GM21528 (cell line): ENCODE measurements around the gene SORCS3.
A peak's percentile ranks its signal among the peaks of the same experiment; 100 is the strongest.

Experiments
- ATAC-seq: cut with Tn5 transposase; IDR thresholded peaks from one replicate; pipeline ENCODE4 v1.9.1; 2021; ENCODE audit warnings: mild to moderate bottlenecking, moderate library complexity; ENCODE audit not compliant: unreplicated experiment, low FRiP score

SORCS3 gene

DNA sequence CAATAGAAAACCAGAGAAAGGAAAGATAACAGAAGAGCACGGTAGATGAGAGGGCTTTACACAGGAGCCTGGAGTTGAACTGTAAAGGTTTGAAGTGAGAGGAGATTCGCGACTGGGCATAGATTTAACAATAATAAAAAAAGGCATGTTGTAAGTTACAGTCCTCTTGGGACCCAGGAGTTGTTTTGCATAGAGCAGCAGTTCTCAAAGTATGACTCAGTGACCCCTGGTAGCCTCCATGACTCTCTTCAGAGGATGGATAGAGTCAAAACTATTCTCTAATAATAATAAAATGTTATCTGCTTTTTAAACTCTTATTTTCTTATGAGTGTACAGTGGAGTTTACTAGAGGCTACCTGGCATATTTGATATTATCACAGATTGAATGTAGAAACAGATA is 262.3 kb downstream of the SORCS3 start:
- no peak for ATAC-seq

GRCh38 chr10:104904753-104905323 is 263.7 kb downstream of the SORCS3 start:
- no peak for ATAC-seq

DNA sequence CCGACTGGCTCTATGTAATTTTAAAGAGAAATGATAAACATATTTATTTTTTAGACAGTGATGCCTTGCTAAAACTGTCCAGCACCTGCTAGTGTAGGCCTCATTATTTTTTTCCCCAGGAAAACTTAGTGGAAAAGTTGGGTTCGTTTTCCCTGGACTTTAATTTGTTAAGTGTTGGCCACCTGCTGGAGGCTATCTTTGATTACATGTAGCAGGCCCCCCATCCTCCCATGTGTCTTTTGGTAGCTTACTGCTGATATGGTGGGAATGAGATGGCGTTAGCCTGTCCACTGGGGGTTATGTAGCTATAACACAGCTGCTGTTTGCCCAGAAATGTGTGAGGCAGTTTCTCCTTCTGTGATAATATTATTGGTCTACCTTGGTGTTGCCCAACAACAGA is 265.0 kb downstream of the SORCS3 start:
- ATAC-seq, result no peak

DNA sequence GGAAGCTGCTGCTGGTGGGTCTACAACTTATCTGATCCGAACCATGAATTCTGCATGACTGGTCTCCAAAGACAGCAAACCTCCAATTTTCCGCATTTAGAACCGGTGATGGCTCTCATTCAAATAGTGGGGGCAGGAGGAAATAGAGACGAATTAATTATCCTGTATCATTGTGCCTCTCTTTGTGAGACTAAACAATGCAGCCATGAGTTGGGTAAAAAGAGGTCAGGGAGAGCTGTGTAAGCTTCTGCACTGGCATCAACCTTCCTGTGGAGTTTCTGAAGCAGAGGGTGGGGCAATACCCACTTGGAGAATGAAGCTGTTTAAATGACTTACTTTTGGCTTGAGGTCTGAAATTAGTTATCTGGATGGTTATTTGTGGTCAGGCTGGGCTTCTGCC is 266.4 kb downstream of the SORCS3 start:
- no peak for ATAC-seq

DNA sequence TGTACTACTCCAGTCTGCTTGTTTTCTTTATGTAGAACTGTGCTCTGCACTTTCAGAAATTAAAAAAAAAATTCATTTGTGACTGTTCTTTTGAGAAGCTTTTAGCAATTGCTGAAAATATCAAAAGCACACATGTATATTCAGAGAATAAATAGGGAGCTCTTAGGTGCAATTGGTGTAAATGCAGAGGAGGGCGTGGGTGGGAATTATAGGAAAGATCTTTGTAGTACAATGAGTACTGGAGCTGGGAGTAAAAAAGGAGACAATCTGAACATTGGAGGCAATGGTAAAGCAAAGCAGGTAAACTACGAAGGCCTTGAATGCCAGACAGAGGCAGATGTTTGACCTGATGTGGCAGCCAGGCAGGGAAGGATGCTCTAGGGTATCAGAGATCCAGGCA is 267.5 kb downstream of the SORCS3 start:
- ATAC-seq, result no peak

- no peak for ATAC-seq
Observed at GRCh38 chr10:104910712-104911111, 269.6 kb downstream of the SORCS3 start.

DNA sequence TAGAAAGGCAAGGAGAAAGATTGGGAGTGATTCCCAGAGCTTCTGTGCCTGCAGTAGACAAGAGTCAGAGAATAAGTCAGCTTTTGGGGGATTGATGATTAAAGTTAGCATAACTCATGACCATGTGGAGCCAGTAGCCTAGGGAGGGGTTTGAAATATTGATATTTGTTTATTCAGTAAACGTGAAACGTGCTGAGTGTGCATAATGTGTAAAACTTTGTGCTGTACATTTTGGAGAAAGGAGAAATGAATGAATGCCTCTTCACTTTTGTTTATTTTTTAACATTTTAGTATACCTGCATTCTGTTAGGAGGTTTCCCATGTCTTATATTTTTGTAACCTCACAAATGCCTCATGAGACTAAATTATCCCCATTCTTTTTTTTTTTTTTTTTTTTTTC is 272.3 kb downstream of the SORCS3 start:
- ATAC-seq, result no peak

DNA sequence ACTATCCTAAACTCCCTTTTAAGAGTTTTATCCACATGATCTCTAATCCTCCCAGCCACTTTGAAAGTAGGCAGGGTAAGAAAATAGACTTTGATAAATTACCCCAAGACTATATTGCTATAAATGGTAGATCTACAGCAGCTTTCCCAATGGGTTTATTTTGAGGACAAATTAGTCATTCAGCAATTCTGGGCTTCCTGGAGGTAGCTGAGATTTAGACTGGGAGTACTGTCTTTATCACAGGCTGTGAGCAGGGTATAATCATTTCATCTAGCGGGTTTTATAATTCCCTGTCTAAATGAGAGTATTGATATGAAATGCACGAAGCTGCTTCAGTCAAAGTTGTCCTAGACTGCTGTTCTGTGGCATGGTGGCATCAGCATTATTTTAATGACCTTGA is 279.4 kb downstream of the SORCS3 start:
- no peak for ATAC-seq

DNA sequence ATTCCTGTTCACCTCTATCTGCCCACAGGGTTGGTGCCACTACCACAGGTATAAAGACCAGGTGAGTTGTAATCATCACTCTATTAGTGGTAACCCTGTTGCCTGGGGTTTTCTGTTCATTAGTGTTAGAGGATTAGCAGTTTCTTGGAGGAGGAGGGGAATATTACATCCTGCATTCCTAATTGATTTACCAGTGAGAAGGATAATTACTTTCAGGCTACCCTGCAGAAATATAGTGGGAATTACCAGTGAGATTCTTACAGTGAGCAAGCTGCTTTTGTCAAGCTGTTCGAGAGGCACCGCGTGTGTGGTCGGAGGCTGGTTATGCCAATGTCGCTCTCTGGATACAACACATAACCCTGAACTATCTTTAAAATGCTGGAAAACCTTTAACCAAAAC is 280.7 kb downstream of the SORCS3 start:
- ATAC-seq, result no peak

DNA sequence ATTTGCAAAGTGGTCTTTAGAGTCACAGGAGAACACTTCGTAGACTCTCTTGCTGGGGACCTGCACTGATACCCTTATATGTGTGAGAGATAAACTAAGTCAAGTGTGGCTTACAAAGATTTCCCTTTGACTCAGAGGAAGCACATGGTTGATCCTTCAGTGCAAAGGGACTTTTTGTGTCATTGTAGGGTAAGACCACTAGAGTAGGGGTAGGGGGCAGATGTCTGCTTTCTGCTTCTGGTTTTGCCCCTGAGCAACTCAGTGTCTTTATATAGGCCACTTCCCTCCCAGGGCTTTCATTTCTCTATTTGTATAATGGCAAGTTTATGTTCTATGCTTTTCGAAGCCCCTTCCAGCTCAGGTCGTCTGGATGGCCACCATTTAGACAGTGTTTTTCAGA is 281.7 kb downstream of the SORCS3 start:
- ATAC-seq, result peak; percentile 77

DNA sequence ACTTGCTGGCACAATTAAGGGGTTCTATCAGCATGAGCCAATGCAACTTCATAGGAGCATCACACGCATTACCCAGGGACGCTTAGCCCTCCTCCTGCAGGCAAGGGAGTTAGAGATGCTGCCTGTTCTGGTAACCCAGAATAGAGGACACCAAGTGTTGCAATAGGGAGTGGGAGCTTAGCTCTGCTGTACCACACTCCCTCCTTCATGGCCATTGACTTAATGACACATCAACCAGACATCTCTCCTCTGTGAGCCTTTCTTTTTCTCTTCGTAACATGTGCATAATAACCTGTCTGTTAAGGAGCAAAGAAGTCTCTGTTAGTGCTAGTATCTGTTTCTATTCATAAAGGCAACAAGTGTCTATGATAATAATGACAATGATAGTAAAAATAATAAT is 282.4 kb downstream of the SORCS3 start:
- ATAC-seq, result no peak

GRCh38 chr10:104924101-104924795 is 283.2 kb downstream of the SORCS3 start:
- no peak for ATAC-seq

DNA sequence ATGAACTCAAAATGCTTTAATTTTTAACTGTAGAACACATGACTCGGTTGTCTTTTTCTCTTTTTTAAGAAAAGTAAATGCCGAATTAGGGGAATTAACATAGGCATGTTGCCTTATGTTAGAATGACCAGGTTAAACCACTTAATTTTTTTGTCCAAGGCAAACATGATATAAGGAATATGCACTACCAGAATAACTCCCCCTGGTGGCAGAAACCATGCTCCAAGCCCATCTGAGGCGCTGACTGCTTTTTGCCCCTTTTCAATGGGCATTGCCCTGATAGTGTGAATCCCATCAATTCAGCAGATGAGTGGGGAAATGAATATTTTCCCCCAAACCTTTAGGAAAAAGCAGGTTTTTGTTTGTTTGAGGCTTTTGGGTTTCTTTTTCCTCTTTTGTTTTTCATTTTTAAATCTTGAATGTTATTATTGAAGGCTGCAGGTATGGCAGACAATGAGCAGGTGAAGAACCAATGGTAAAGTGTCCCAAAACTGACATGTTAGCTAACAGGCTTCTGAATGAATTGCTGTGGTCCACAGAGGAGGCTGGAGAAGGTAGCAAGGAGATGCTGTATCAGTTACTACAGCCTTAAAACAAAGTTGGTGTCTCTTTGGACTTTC is 284.3 kb downstream of the SORCS3 start:
- ATAC-seq, result no peak

DNA sequence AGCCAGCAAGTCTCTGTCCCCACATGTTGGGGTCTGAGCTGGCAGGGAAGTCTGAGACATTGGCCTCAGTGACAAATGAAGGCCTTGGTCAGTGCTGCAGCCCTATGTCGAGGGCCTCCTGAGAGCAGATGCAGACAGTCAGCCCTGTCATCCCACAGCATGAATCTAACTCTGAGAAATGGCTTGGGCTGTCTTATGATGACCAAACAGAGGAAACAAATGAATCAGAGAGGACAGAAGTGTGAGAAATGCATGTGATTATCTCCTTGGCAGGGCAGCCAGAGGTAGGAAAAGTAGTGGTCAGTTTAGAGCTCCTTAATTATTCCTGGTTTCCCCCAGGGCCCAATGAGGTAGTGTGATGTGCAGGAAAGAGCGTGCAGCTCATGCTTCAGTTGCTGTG is 287.6 kb downstream of the SORCS3 start:
- no peak for ATAC-seq

DNA sequence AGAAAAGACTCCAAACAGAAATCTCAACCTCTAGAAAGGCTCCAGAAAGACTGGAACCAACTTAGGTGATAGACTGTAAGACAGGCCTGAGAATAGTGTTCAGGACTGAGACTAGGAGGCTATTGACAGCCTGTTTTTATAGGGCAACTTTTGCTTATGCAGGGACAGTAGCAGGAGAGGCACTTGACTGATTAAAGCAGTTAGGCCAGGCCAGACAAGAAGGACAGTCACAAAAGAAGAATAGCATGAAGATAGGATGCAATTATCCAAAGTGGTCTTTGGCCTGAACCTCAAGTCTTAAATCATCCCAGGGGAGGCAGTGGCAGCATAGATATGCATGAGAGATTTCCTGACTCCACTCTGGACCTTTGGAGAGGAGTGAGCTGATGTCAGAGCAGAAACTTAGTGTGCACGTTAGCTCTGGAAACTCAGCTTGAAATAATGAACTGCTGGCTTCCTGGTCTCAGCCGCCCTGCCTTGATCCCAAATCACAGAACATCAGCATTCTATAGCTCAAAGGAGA is 290.6 kb downstream of the SORCS3 start:
- no peak for ATAC-seq

- no peak for ATAC-seq
Observed at GRCh38 chr10:104935656-104936055, 294.6 kb downstream of the SORCS3 start.

GRCh38 chr10:104937567-104937966 is 296.5 kb downstream of the SORCS3 start:
- no peak for ATAC-seq

GRCh38 chr10:104938031-104938430 is 296.9 kb downstream of the SORCS3 start:
- ATAC-seq, result no peak

DNA sequence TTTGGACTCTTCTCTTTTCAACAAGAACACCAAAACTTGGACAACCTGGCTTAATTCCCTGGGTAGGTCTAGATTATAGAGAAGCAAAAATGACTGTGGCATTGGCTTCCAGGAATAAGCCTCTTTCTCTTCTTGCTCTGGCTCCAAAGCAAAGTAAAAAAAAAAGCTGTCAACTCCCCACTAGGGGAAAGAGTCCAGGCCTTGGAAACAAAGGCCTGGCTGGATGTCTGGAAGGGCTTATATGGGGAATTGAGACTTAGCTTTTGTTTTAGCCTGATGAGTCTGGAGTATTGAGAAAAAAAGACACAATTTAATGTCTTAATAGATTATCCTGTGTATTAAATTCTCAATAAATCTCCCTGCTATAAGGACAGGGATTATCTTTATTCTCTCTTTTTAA is 300.6 kb downstream of the SORCS3 start:
- no peak for ATAC-seq

- no peak for ATAC-seq
Observed at GRCh38 chr10:104947314-104947713, 306.2 kb downstream of the SORCS3 start.

DNA sequence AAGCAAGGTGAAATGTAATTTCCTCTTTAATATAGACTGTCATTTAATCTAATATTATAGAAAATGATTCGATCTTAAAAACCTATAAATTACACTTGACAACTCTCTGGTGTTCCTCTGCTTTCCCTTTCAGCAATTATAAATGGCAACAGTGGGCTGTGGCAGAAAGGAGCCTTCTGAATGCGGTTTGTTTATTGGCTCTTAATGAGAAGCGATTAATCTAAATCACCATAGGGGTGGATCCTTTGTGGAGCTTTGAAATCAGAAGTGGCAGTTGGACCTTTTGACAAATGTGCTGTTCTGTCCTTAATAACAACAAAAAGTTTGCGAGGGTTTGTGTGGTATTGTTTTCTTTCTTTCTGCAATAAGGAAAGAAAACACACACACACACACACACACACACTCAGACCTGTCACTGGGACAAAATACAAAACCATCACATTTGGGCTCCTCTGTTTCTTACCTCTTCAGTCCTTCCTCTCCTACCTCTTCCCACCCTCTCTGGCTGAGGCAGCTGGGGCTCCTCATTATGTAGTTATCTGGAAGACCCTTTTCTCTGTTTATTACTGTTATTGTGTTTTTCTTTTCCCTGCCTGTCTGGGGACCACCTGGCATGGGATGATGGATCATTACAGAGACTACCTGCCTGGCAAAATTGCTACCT is 316.2 kb downstream of the SORCS3 start:
- no peak for ATAC-seq
